GM12878 (cell line): ENCODE results near the gene NPLOC4. TPM values are rescaled to one million over a fixed set of nuclear protein-coding genes. Genes with fewer than 3 reads are reported as not detected.

Source experiments
- BCL11A ChIP-seq: IDR thresholded peaks from 2 replicates; pipeline ENCODE4 v1.6.1; 2011; ENCODE audit warnings: low read depth, low read length
- EGR1 ChIP-seq, 2 experiments: IDR thresholded peaks; 1 replicate in 1 of 2; 2 replicates in 1 of 2; pipeline ENCODE4 v1.6.1; 2011 to 2012; ENCODE audit warnings: low read depth in 2 of 2, low read length in 2 of 2, borderline replicate concordance in 1 of 2, mild to moderate bottlenecking in 1 of 2, moderate library complexity in 1 of 2
- EZH2 ChIP-seq: IDR thresholded peaks from 2 replicates; pipeline ENCODE4 v1.6.1; 2012; ENCODE audit warnings: low read depth, mild to moderate bottlenecking, control low read depth, inconsistent platforms, low read length, borderline replicate concordance; ENCODE audit not compliant: control insufficient read depth
- FOXK2 ChIP-seq: fragments of 450-650 bp; IDR thresholded peaks from 2 replicates; pipeline ENCODE4 v1.6.1; 2017; ENCODE audit warnings: mild to moderate bottlenecking, moderate library complexity
- GATAD2B ChIP-seq: fragments of 450-650 bp; conservative IDR thresholded peaks from 2 replicates; pipeline ENCODE4 v1.6.1; 2017; ENCODE audit warnings: low read depth, mild to moderate bottlenecking, moderate library complexity
- IRF3 ChIP-seq: fragments of 450-650 bp; IDR thresholded peaks from 2 replicates; pipeline ENCODE4 v1.6.1; 2014; ENCODE audit warnings: mild to moderate bottlenecking
- POLR2A ChIP-seq: IDR thresholded peaks from 2 replicates; pipeline ENCODE4 v1.6.1; 2011; ENCODE audit warnings: low read depth, mild to moderate bottlenecking, low read length
- RAD21 ChIP-seq: IDR thresholded peaks from 2 replicates; pipeline ENCODE4 v1.6.1; 2011; ENCODE audit warnings: mild to moderate bottlenecking, low read depth, low read length, moderate library complexity; ENCODE audit not compliant: insufficient read depth
- SMC3 ChIP-seq: IDR thresholded peaks from 2 replicates; pipeline ENCODE4 v1.6.1; 2011; ENCODE audit warnings: low read length, improper control_type of control experiment, borderline replicate concordance
- SUPT20H ChIP-seq: IDR thresholded peaks from 2 replicates; pipeline ENCODE4 v1.6.1; 2011; ENCODE audit warnings: low read depth, mild to moderate bottlenecking, low read length, moderate library complexity, borderline replicate concordance; ENCODE audit not compliant: control insufficient read depth
- TAF1 ChIP-seq: IDR thresholded peaks from 2 replicates; pipeline ENCODE4 v1.6.1; 2011; ENCODE audit warnings: mild to moderate bottlenecking, low read depth, low read length, borderline replicate concordance
- TARDBP ChIP-seq: IDR thresholded peaks from 2 replicates; pipeline ENCODE4 v1.6.1; 2016; ENCODE audit warnings: borderline replicate concordance
- TCF12 ChIP-seq: IDR thresholded peaks from 2 replicates; pipeline ENCODE4 v1.6.1; 2011; ENCODE audit warnings: low read depth, mild to moderate bottlenecking, low read length
- ZSCAN29 ChIP-seq: fragments of 450-650 bp; IDR thresholded peaks from 2 replicates; pipeline ENCODE4 v1.6.1; 2017; ENCODE audit warnings: mild to moderate bottlenecking, moderate library complexity
- polyA plus RNA-seq, 11 experiments: library from polyadenylated mRNA; depleted of rRNA in 4 of 11; unstranded in 6 of 11; stranded (reverse) in 5 of 11; fragments of >200 nt; fragmentation: Nextera tagmentation in 4 of 11; fragmentation: Illumina TruSeq in 1 of 11; extraction: Ambion mirVana in 4 of 11; extraction: Trizol in 1 of 11; gene quantifications; 1 replicate in 1 of 11; 2 replicates in 10 of 11; pipeline versions ENCODE4 v1.2.1 to v1.2.3, GENCODE V29; 2011 to 2016; ENCODE audit warnings: inconsistent platforms in 2 of 11, missing spikeins in 2 of 11, low read depth in 1 of 11
- total RNA-seq, 4 experiments: library from RNA; depleted of rRNA in 3 of 4; stranded (reverse); fragments of >200 nt in 3 of 4; fragmentation: Illumina TruSeq in 1 of 4; extraction: Trizol in 1 of 4; gene quantifications; 2 replicates each; pipeline versions ENCODE4 v1.2.1 to v1.2.3, GENCODE V29; 2013 to 2021
- TF ChIP-seq, protein P1 (sequence below): IDR thresholded peaks from 2 replicates; pipeline ENCODE4 v1.6.1; 2012; ENCODE audit warnings: low read depth, low read length, improper control_type of control experiment

Gene NPLOC4
- total and polyA plus RNA-seq, 10 of the 15 experiments (the other 5 are each of a cell fraction or from before 2014, with no cell fraction given), result 1.5 to 83.7 (median 45.8) TPM

DNA sequence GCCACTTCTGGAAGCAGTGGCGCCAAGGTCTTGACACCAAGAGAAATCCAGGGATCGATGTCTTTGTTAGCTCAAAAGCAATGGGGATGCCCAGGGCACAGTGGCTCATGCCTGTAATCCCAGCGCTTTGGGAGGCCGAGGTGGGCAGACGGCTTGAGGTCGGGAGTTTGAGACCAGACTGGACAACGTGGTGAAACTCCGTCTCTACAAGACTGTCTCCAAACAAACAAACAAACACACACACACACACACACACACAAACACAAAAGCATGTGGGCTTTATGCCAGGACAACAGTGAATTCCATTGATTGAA, 62.3 kb downstream of the NPLOC4 start (continued):
- no peak for TF ChIP-seq BCL11A
- TF ChIP-seq SUPT20H, result no peak
- TF ChIP-seq RAD21, result no peak
- TF ChIP-seq SMC3, result no peak
- no peak for TF ChIP-seq TARDBP
- TF ChIP-seq FOXK2, result no peak
- TF ChIP-seq IRF3, result no peak
- TF ChIP-seq EZH2, result no peak
- no peak for TF ChIP-seq GATAD2B
- TF ChIP-seq EGR1 (IDR thresholded peaks at IDR 0.05; ENCODE audit: borderline replicate concordance in 1 of 2, low read depth in 2 of 2, low read length in 2 of 2), result no peak
- no peak for TF ChIP-seq TAF1
- no peak for TF ChIP-seq POLR2A
- TF ChIP-seq, protein P1, sequence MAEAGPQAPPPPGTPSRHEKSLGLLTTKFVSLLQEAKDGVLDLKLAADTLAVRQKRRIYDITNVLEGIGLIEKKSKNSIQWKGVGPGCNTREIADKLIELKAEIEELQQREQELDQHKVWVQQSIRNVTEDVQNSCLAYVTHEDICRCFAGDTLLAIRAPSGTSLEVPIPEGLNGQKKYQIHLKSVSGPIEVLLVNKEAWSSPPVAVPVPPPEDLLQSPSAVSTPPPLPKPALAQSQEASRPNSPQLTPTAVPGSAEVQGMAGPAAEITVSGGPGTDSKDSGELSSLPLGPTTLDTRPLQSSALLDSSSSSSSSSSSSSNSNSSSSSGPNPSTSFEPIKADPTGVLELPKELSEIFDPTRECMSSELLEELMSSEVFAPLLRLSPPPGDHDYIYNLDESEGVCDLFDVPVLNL, result no peak
- no peak for TF ChIP-seq ZSCAN29
- no peak for TF ChIP-seq TCF12
- TF ChIP-seq, all 136 proteins: peak for 0
